ENCODE measurements around the gene SPTBN1.

The SPTBN1 gene

DNA sequence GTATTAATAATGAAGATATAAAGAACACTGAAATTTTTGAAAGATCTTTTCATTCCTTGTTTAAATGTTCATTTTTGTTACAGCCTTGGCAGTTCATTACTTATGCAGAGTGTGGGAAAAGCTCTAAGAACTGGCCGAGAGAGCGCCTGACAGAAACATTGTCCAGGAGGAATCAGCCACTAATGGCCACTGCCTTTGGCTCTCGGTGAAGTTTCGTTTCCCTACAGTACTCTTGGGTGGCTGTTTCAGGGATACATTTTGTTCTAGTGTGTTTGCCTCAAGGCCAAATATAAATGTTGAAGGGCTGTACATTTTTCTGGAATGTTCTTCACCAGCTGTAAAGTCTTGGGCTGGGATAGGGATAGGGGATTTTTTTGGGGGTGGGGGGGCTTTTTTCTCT lies 10.7 kb downstream of the SPTBN1 start:
- Histone ChIP-seq H3K4me3 (ENCODE audit: insufficient read depth, low read depth, low read length, poor library complexity, severe bottlenecking) (no peak overlapping the region), H3K4me1 (ENCODE audit: control insufficient read depth, insufficient read depth, low read length, poor library complexity, severe bottlenecking) (no peaks in the 10 kb centered on the region)
- DNase-seq, result no peak

DNA sequence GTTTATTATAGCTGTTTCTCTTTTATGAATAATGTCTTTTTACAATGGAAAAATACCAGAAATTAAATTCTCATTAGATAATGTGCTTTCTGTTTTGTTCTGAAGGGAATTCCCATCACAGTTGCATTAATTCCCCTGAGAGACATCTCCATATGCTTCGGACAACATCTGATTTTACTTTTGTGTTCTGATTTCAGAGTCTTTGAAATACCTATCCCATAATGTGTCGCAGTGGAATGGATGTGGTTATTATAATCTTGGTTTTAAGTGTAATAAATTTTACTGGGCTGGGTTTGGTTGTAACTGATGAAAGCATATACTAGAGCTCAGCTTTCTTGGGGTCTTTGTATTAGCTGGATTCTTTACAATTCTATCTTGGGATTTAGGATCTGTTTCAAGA lies 12.5 kb downstream of the SPTBN1 start:
- H3K36me3 ChIP-seq (ENCODE audit: control insufficient read depth, insufficient read depth, low read length), result no peaks in the 10 kb centered on the region
- H3K4me3 ChIP-seq (ENCODE audit: insufficient read depth, low read depth, low read length, poor library complexity, severe bottlenecking), result no peak overlapping the region
- no peaks in the 10 kb centered on the region for H3K9me3 ChIP-seq (ENCODE audit: control insufficient read depth, low read length)
- H3K27ac ChIP-seq (ENCODE audit: insufficient read depth, low read length, poor library complexity, severe bottlenecking), result no peak overlapping the region
- H3K4me1 ChIP-seq (ENCODE audit: control insufficient read depth, insufficient read depth, low read length, poor library complexity, severe bottlenecking), result no peaks in the 10 kb centered on the region
- no peak for DNase-seq
- no peaks in the 10 kb centered on the region for H3K27me3 ChIP-seq (replicated peaks; ENCODE audit: control insufficient read depth, insufficient read depth, low read length, poor library complexity, severe bottlenecking)

More for the DNA sequence above, 10.7 kb downstream of the SPTBN1 start:
- H3K27ac ChIP-seq (ENCODE audit: insufficient read depth, low read length, poor library complexity, severe bottlenecking), result no peak overlapping the region
- H3K27me3 ChIP-seq (replicated peaks; ENCODE audit: control insufficient read depth, insufficient read depth, low read length, poor library complexity, severe bottlenecking), result no peaks in the 10 kb centered on the region
- H3K9me3 ChIP-seq (ENCODE audit: control insufficient read depth, low read length), result no peaks in the 10 kb centered on the region
- no peaks in the 10 kb centered on the region for H3K36me3 ChIP-seq (ENCODE audit: control insufficient read depth, insufficient read depth, low read length)

DNA sequence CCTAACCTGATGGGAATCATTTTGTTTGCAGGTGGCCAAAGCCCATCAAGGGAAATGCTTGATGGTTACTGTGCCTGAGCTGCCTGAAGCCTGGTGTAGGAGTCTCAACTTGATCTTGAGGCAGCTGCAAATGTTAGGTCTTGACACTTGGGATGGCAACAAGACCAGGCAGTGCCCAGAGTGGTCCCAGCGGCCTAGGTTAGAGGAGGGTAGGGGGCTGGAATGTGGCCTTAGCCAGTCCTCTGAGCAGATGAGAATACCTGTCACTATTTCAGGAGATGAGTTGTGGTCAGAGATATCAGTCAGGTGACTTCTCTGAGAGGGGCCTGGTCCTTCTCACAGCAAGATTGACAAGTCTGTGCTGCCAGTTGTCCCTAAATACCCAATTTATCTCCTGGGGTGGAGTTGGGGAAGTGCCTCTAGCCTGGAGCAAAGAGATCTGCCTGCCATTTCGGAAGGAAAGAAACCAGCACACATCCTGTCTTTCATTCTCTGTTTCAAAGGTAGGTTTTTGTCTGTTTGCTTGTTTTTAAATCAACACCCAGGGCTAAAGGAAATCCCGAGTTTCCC lies 13.4 kb downstream of the SPTBN1 start:
- Histone ChIP-seq H3K4me3 (ENCODE audit: insufficient read depth, low read depth, low read length, poor library complexity, severe bottlenecking) (no peak overlapping the region), H3K4me1 (ENCODE audit: control insufficient read depth, insufficient read depth, low read length, poor library complexity, severe bottlenecking) (no peaks in the 10 kb centered on the region), H3K27me3 (replicated peaks; ENCODE audit: control insufficient read depth, insufficient read depth, low read length, poor library complexity, severe bottlenecking) (no peaks in the 10 kb centered on the region), H3K27ac (ENCODE audit: insufficient read depth, low read length, poor library complexity, severe bottlenecking) (no peak overlapping the region), H3K9me3 (ENCODE audit: control insufficient read depth, low read length) (no peaks in the 10 kb centered on the region), H3K36me3 (ENCODE audit: control insufficient read depth, insufficient read depth, low read length) (no peaks in the 10 kb centered on the region)
- no peak for DNase-seq

DNA sequence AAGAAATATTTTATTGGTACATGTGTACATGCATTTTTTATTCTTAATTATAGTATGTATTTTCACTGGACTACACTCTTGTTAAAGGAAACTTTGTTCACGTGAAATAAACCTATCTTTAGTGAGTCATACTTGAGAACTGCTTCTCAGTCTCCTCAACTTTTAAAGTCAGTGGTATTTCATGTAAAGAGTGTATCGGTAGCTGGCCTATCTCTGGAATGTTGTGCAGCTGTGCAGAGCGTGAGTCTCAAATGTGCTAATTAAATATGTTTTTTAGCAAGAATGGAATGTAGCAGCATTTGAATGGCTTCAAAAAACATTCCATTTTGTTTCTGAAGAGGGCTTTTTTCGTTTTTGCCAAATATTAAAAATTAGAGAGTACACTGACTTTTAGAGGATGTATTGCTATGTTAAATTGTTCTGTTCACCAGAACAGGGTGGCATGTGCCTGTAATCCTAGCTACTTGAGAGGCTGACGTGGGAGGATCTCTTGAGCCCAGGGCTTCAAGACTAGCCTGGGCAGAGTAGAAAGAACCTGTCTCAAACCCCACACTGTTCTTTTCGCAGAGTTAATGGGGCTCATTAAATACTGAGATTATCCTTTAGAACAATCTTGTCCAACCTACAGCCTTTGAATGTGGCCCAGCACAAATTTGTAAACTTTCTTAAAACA lies 14.3 kb downstream of the SPTBN1 start:
- Histone ChIP-seq H3K4me1 (ENCODE audit: control insufficient read depth, insufficient read depth, low read length, poor library complexity, severe bottlenecking) (no peaks in the 10 kb centered on the region), H3K27me3 (replicated peaks; ENCODE audit: control insufficient read depth, insufficient read depth, low read length, poor library complexity, severe bottlenecking) (no peaks in the 10 kb centered on the region), H3K4me3 (ENCODE audit: insufficient read depth, low read depth, low read length, poor library complexity, severe bottlenecking) (no peak overlapping the region), H3K36me3 (ENCODE audit: control insufficient read depth, insufficient read depth, low read length) (no peaks in the 10 kb centered on the region), H3K27ac (ENCODE audit: insufficient read depth, low read length, poor library complexity, severe bottlenecking) (no peak overlapping the region), H3K9me3 (ENCODE audit: control insufficient read depth, low read length) (no peaks in the 10 kb centered on the region)
- DNase-seq, result no peak

DNA sequence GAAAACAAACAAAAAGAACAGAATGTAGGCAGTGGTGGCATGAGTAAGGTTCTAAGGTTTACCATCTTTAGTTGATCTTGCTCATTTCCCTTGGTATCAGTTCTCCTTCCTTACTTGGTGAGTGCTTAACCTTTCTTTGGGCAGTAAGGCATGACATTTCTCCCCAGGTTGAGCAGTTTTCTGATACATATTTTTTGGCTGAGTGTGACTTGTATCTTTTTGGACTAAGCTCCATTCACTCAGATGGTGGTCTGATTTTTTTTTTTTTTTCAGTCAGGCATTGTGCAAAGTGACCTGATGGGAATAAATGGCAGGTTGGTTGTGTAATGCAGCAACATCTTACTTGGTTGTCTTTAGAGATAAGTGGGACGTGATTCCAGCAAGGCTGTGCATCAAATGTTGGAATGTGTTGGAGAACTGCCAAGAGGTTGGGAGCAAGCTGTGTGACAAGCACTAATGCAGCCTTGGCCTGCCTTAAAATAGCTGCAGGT lies 15.1 kb downstream of the SPTBN1 start:
- no peak overlapping the region for H3K4me3 ChIP-seq (ENCODE audit: insufficient read depth, low read depth, low read length, poor library complexity, severe bottlenecking)
- no peaks in the 10 kb centered on the region for H3K27me3 ChIP-seq (replicated peaks; ENCODE audit: control insufficient read depth, insufficient read depth, low read length, poor library complexity, severe bottlenecking)
- DNase-seq, result no peak
- no peak overlapping the region for H3K27ac ChIP-seq (ENCODE audit: insufficient read depth, low read length, poor library complexity, severe bottlenecking)
- H3K9me3 ChIP-seq (ENCODE audit: control insufficient read depth, low read length), result no peaks in the 10 kb centered on the region
- no peaks in the 10 kb centered on the region for H3K4me1 ChIP-seq (ENCODE audit: control insufficient read depth, insufficient read depth, low read length, poor library complexity, severe bottlenecking)
- no peaks in the 10 kb centered on the region for H3K36me3 ChIP-seq (ENCODE audit: control insufficient read depth, insufficient read depth, low read length)

DNA sequence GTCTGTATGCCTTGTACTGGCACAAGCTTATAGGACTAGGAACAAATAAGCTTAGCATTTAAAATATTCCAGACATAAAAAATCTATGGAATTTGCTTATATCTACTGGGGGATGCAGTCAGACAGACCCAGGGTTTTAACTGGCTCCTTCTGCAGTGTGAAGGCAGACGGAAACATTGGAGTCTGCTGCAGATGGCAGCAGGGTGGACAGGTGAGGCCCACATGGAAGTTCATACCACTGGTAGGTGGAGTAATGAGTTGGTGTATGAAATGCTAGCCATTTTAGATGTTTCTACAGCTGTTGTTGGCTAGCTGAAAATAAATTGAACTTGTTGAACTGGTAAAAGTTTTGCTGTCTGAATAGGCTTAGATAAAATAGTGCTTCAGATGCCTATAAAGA lies 17.7 kb downstream of the SPTBN1 start:
- Histone ChIP-seq H3K36me3 (ENCODE audit: control insufficient read depth, insufficient read depth, low read length) (no peaks in the 10 kb centered on the region), H3K4me1 (ENCODE audit: control insufficient read depth, insufficient read depth, low read length, poor library complexity, severe bottlenecking) (no peaks in the 10 kb centered on the region), H3K27me3 (replicated peaks; ENCODE audit: control insufficient read depth, insufficient read depth, low read length, poor library complexity, severe bottlenecking) (no peaks in the 10 kb centered on the region), H3K9me3 (ENCODE audit: control insufficient read depth, low read length) (no peaks in the 10 kb centered on the region), H3K27ac (ENCODE audit: insufficient read depth, low read length, poor library complexity, severe bottlenecking) (no peak overlapping the region), H3K4me3 (ENCODE audit: insufficient read depth, low read depth, low read length, poor library complexity, severe bottlenecking) (no peak overlapping the region)
- DNase-seq, result no peak

DNA sequence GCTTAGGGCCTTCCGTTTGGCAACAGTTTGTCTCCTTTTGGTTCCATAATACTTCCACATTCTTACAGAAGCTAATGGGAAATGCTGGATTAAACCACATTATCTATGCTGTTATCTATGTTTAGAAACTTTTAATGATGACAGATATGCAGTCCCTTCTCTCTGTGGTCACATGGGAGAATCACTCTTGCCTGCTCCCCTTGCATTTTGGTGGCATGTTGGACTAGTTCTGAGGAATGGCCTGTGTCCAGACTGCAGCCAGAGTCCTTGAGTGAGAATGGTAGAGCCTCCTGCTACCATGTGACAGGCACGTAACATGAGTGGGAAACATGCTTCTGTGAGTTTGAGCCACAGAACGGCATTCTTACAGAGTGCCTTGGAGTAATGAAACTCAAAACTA lies 19.2 kb downstream of the SPTBN1 start:
- no peak overlapping the region for H3K27ac ChIP-seq (ENCODE audit: insufficient read depth, low read length, poor library complexity, severe bottlenecking)
- H3K9me3 ChIP-seq (ENCODE audit: control insufficient read depth, low read length), result no peaks in the 10 kb centered on the region
- H3K27me3 ChIP-seq (replicated peaks; ENCODE audit: control insufficient read depth, insufficient read depth, low read length, poor library complexity, severe bottlenecking), result no peaks in the 10 kb centered on the region
- no peaks in the 10 kb centered on the region for H3K4me1 ChIP-seq (ENCODE audit: control insufficient read depth, insufficient read depth, low read length, poor library complexity, severe bottlenecking)
- no peak for DNase-seq
- H3K4me3 ChIP-seq (ENCODE audit: insufficient read depth, low read depth, low read length, poor library complexity, severe bottlenecking), result no peak overlapping the region
- H3K36me3 ChIP-seq (ENCODE audit: control insufficient read depth, insufficient read depth, low read length), result no peaks in the 10 kb centered on the region

DNA sequence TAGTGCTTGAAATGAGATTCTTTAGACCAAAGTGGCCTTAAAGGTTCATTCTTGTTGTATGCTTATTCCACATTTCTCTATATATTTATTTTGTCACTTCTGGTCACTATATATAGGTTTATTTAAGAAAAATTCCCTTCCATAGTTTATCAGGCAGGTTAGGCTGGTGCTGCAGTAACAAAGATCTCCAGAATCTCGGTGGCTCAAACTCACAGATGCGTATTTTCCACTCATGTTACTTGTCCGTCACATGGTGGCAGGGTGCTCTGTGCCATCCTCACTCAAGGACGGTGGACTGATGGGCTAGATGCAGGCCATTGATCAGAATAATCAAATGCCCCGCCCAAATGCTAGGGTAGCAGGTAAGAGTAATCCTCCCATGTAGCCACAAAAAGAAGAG lies 19.8 kb downstream of the SPTBN1 start:
- Histone ChIP-seq H3K27ac (ENCODE audit: insufficient read depth, low read length, poor library complexity, severe bottlenecking) (no peak overlapping the region), H3K9me3 (ENCODE audit: control insufficient read depth, low read length) (no peaks in the 10 kb centered on the region), H3K27me3 (replicated peaks; ENCODE audit: control insufficient read depth, insufficient read depth, low read length, poor library complexity, severe bottlenecking) (no peaks in the 10 kb centered on the region), H3K36me3 (ENCODE audit: control insufficient read depth, insufficient read depth, low read length) (no peaks in the 10 kb centered on the region), H3K4me1 (ENCODE audit: control insufficient read depth, insufficient read depth, low read length, poor library complexity, severe bottlenecking) (no peaks in the 10 kb centered on the region), H3K4me3 (ENCODE audit: insufficient read depth, low read depth, low read length, poor library complexity, severe bottlenecking) (no peak overlapping the region)
- no peak for DNase-seq

DNA sequence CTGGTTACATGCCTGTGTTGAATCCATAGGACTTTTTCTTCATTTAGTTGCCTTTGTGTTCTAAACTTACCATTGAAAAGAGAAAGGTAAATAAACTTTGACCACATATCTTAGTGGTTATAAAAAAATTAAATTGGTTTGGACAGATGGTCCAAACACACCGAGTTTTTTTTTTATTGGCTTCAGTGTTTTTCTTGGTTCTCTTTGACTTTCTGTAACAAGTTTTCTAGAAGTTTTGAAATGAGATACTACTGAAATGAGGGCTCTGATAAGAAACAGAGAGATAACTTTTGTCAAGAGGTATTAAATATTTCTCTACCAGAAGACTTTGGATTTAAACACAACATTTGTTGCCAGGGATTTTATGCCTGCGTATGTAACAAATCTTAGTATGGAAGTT lies 20.7 kb downstream of the SPTBN1 start:
- no peak overlapping the region for H3K4me3 ChIP-seq (ENCODE audit: insufficient read depth, low read depth, low read length, poor library complexity, severe bottlenecking)
- no peaks in the 10 kb centered on the region for H3K36me3 ChIP-seq (ENCODE audit: control insufficient read depth, insufficient read depth, low read length)
- H3K27ac ChIP-seq (ENCODE audit: insufficient read depth, low read length, poor library complexity, severe bottlenecking), result no peak overlapping the region
- H3K4me1 ChIP-seq (ENCODE audit: control insufficient read depth, insufficient read depth, low read length, poor library complexity, severe bottlenecking), result no peaks in the 10 kb centered on the region
- no peaks in the 10 kb centered on the region for H3K9me3 ChIP-seq (ENCODE audit: control insufficient read depth, low read length)
- H3K27me3 ChIP-seq (replicated peaks; ENCODE audit: control insufficient read depth, insufficient read depth, low read length, poor library complexity, severe bottlenecking), result no peaks in the 10 kb centered on the region
- no peak for DNase-seq

DNA sequence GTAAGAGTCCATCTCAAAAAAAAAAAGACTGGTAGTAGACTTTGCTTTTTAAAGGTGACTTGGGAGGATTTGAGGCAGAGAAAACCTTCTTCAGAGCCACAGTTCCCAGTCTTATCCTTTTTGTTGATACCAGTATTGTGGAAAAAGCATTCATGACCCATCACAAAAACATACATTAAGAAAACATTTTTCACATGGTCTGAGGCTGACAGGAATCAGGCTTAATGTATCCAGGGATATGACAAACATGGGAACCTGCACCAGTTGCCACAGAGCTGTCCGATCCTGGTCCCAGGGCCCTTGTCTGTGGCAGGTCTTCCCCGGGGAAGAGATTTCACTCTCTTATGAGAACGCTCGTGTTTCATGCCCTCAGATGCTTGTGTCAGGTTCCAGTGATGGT lies 21.8 kb downstream of the SPTBN1 start:
- H3K36me3 ChIP-seq (ENCODE audit: control insufficient read depth, insufficient read depth, low read length), result no peaks in the 10 kb centered on the region
- DNase-seq, result no peak
- H3K4me1 ChIP-seq (ENCODE audit: control insufficient read depth, insufficient read depth, low read length, poor library complexity, severe bottlenecking), result no peaks in the 10 kb centered on the region
- no peak overlapping the region for H3K4me3 ChIP-seq (ENCODE audit: insufficient read depth, low read depth, low read length, poor library complexity, severe bottlenecking)
- H3K27ac ChIP-seq (ENCODE audit: insufficient read depth, low read length, poor library complexity, severe bottlenecking), result no peak overlapping the region
- H3K9me3 ChIP-seq (ENCODE audit: control insufficient read depth, low read length), result no peaks in the 10 kb centered on the region
- no peaks in the 10 kb centered on the region for H3K27me3 ChIP-seq (replicated peaks; ENCODE audit: control insufficient read depth, insufficient read depth, low read length, poor library complexity, severe bottlenecking)

Data from effector memory CD4-positive, alpha-beta T cell (primary cell).